B cell (primary cell): ENCODE measurements around the gene COPZ1. TPM values are rescaled to one million over a fixed set of nuclear protein-coding genes. Genes with fewer than 3 reads are reported as not detected.

ENCODE experiments used
- ATAC-seq: fragments of 200-7000 bp; cut with Tn5 transposase; one replicate; pipeline ENCODE4 v1.10.0; 2021; ENCODE audit warnings: low read depth, mild to moderate bottlenecking, moderate number of reproducible peaks, moderate library complexity
- CTCF ChIA-PET: fragments of 350-600 bp; sonication (Branson Sonifier 250); formaldehyde crosslinking; loops from one replicate; lab custom pipeline; 2021; ENCODE audit warnings: antibody characterized with exemption, inconsistent platforms; lab: Charles Lee
- POLR2A ChIA-PET: fragments of 350-600 bp; sonication (Branson Sonifier 250); formaldehyde crosslinking; loops from one replicate; lab custom pipeline; 2021; ENCODE audit warnings: antibody characterized with exemption; lab: Charles Lee
- DNase-seq: peaks from one replicate; pipeline ENCODE4 v3.0.0; 2013
- H2AFZ ChIP-seq: 2 replicates; pipeline ENCODE4 v1.6.1; 2012; ENCODE audit warnings: mild to moderate bottlenecking, low read depth, low read length; ENCODE audit not compliant: insufficient read depth, poor library complexity, severe bottlenecking
- H3K27ac ChIP-seq, 2 donors: 1 replicate in 1 of 2; 2 replicates in 1 of 2; pipeline ENCODE4 v1.5.1; 2012 to 2013; ENCODE audit warnings: low read length in 2 of 2, mild to moderate bottlenecking in 2 of 2, moderate library complexity in 1 of 2
- H3K27me3 ChIP-seq, 4 experiments: fragments of 200-600 bp in 1 of 4; sonication (generic) in 1 of 4; replicated peaks in 1 of 4; 1 replicate in 2 of 4; 2 replicates in 2 of 4; pipeline versions ENCODE4 v1.6.1 to v1.7.0; 2013 to 2016; ENCODE audit warnings: low read length in 3 of 4, mild to moderate bottlenecking in 2 of 4, mixed read lengths in 1 of 4, moderate library complexity in 1 of 4; ENCODE audit not compliant: insufficient read depth in 4 of 4, control insufficient read depth in 3 of 4; ENCODE audit errors: control extremely low read depth in 1 of 4
- H3K36me3 ChIP-seq, 2 experiments: replicated peaks in 1 of 2; 1 replicate in 1 of 2; 2 replicates in 1 of 2; pipeline versions ENCODE4 v1.6.1 to v1.7.1; 2013; ENCODE audit warnings: low read length in 1 of 2; ENCODE audit not compliant: insufficient read depth in 2 of 2, control insufficient read depth in 1 of 2; ENCODE audit errors: control extremely low read depth in 1 of 2, extremely low read depth in 1 of 2
- H3K4me1 ChIP-seq, 2 donors: fragments of 200-600 bp in 1 of 2; sonication (generic) in 1 of 2; 1 replicate in 1 of 2; 2 replicates in 1 of 2; pipeline versions ENCODE4 v1.5.1 to v1.6.1; 2013 to 2017; ENCODE audit warnings: low read length in 2 of 2; ENCODE audit not compliant: control insufficient read depth in 2 of 2, insufficient read depth in 2 of 2
- H3K4me2 ChIP-seq: replicated peaks from 2 replicates; pipeline ENCODE3; 2012; ENCODE audit warnings: mild to moderate bottlenecking, low read depth, low read length; ENCODE audit not compliant: poor library complexity, severe bottlenecking
- H3K4me3 ChIP-seq, 5 experiments: fragments of 200-600 bp in 1 of 5; sonication (generic) in 1 of 5; 1 replicate in 3 of 5; 2 replicates in 2 of 5; pipeline versions ENCODE4 v1.5.1 to v1.7.0; 2011 to 2016; ENCODE audit warnings: low read length in 4 of 5, mild to moderate bottlenecking in 4 of 5, low read depth in 2 of 5, control low read depth in 1 of 5, moderate library complexity in 1 of 5; ENCODE audit not compliant: insufficient read depth in 1 of 5; ENCODE audit errors: control extremely low read depth in 1 of 5, extremely low read depth in 1 of 5
- H3K79me2 ChIP-seq: fragments of 200-600 bp; sonication (generic); one replicate; pipeline ENCODE4 v1.6.0; 2016; ENCODE audit warnings: low read length; ENCODE audit not compliant: control insufficient read depth, insufficient read depth
- H3K9ac ChIP-seq: fragments of 200-600 bp; sonication (generic); 2 replicates; pipeline ENCODE4 v1.6.1; 2017; ENCODE audit warnings: mild to moderate bottlenecking, low read length, moderate library complexity
- H3K9me3 ChIP-seq, 3 donors: one replicate each; pipeline versions ENCODE4 v1.6.1 to v1.7.1; 2013; ENCODE audit warnings: low read length in 2 of 3; ENCODE audit not compliant: control insufficient read depth in 2 of 3, insufficient read depth in 1 of 3; ENCODE audit errors: control extremely low read depth in 1 of 3
- H4K20me1 ChIP-seq: 2 replicates; pipeline ENCODE4 v1.6.0; 2012; ENCODE audit warnings: mild to moderate bottlenecking, low read length; ENCODE audit not compliant: insufficient read depth, control insufficient read depth, poor library complexity, severe bottlenecking
- H3K27ac Mint-ChIP-seq: one replicate; pipeline ENCODE4 v1.8.0; 2021; ENCODE audit warnings: mixed read lengths
- H3K27me3 Mint-ChIP-seq: one replicate; pipeline ENCODE4 v1.8.0; 2021; ENCODE audit warnings: mixed read lengths
- H3K4me1 Mint-ChIP-seq: one replicate; pipeline ENCODE4 v1.8.0; 2021; ENCODE audit warnings: mixed read lengths
- H3K4me3 Mint-ChIP-seq: one replicate; pipeline ENCODE4 v1.8.0; 2021; ENCODE audit warnings: mixed read lengths
- H3K9me3 Mint-ChIP-seq: one replicate; pipeline ENCODE4 v1.8.0; 2022; ENCODE audit warnings: mixed read lengths; ENCODE audit not compliant: insufficient read depth
- CTCF ChIP-seq: fragments of 200-600 bp; IDR thresholded peaks from one replicate; pipeline ENCODE4 v1.8.0; 2022; ENCODE audit warnings: antibody characterized with exemption, mild to moderate bottlenecking
- EZH2 ChIP-seq: IDR thresholded peaks from 2 replicates; pipeline ENCODE4 v1.6.1; 2012; ENCODE audit warnings: borderline replicate concordance, low read depth, mild to moderate bottlenecking, moderate library complexity, low read length; ENCODE audit not compliant: insufficient read depth, poor library complexity, severe bottlenecking
- WGBS: methylation state at CpG from one replicate; pipeline ENCODE4 v1.1.5; 2013; ENCODE audit warnings: missing lambda C conversion rate; ENCODE audit not compliant: insufficient coverage; 5-methylcytosine and 5-hydroxymethylcytosine counted together
- intact Hi-C: fragments of 100-400 bp; cut with micrococcal nuclease; formaldehyde crosslinking; loops from one replicate; pipeline ENCODE4 v1.10.0; 2022
- polyA plus RNA-seq: library from polyadenylated mRNA; depleted of rRNA; stranded (reverse); fragments of >200 nt; gene quantifications from 2 replicates; pipeline ENCODE4 v1.2.3, GENCODE V29; 2012
- total RNA-seq, 2 donors: library from RNA; stranded (reverse); fragments of 120-200 nt in 1 of 2; gene quantifications; 1 replicate in 1 of 2; 2 replicates in 1 of 2; pipeline versions ENCODE4 v1.2.3 to v1.2.4, GENCODE V29; 2013 to 2022

The COPZ1 gene
- total and polyA plus RNA-seq, 2 donors (not counting 1 experiment from before 2014, with no cell fraction given), result 54.9 to 72.1 TPM

- ChIA-PET CTCF (interaction anchor here (0.5 to 3.3 kb wide), 10 partner anchors 10 to 701 kb away, joined by 3 to 22 read pairs (median 4); partner anchors contain the start of gene COPZ1), POLR2A (interaction anchor here (0.6 to 2.8 kb wide), 7 partner anchors 20 to 112 kb away, joined by 6 to 23 read pairs (median 8); partner anchors contain the start of gene COPZ1)
- Histone ChIP-seq H3K36me3 (peaks cover 2 to 32% of the 10 kb centered on the region in 2 experiments), H3K27me3 (no peaks in the 10 kb centered on the region), H3K4me3 (peak overlapping the region; percentile 79 to 99 (median 99)), H3K4me1 (peaks cover 47 to 50% of the 10 kb centered on the region in 2 donors), H3K4me2 (peak overlapping the region; percentile 93), H3K9ac (peak overlapping the region; percentile 99), H3K9me3 (no peaks in the 10 kb centered on the region), H4K20me1 (peaks cover 30% of the 10 kb centered on the region), H3K79me2 (peaks cover 78% of the 10 kb centered on the region), H2AFZ (peak overlapping the region; percentile 81), H3K27ac (peak overlapping the region; percentile 96 to 97)
- H3K4me3 Mint-ChIP-seq, result no peak overlapping the region
- H3K4me1 Mint-ChIP-seq, result peaks cover 45% of the 10 kb centered on the region
- TF ChIP-seq CTCF, result no peak
- no peak for TF ChIP-seq EZH2
- H3K27me3 Mint-ChIP-seq, result no peaks in the 10 kb centered on the region
- ATAC-seq, result no peak
- no peak overlapping the region for H3K27ac Mint-ChIP-seq
- DNase-seq, result no peak
- intact Hi-C loops, result loop anchor here (1.0 to 5.0 kb wide), 4 partner anchors 20 to 218 kb away; partner anchors contain the start of genes COPZ1 and NCKAP1L
- WGBS, result 2% methylated on average over 12 of the region's 19 CpGs
- H3K9me3 Mint-ChIP-seq, result no peaks in the 10 kb centered on the region
These were observed 45.7 kb upstream of the COPZ1 start for GRCh38 chr12:54279227-54279631.
